SIG-M5 treated with dmso at 0.1 percent for 504 hours (cell line): ENCODE data around the gene HAS3.
"Not testable (repeated sequence)": the region's sequence is repeated elsewhere in the genome, so short reads cannot be mapped to it uniquely, and the experiment has no call there.

Experiments
- DNase-seq: peaks from one replicate; lab custom pipeline; 2025; ENCODE audit not compliant: unreplicated experiment; lab: John Stamatoyannopoulos, UW

The HAS3 gene

DNA sequence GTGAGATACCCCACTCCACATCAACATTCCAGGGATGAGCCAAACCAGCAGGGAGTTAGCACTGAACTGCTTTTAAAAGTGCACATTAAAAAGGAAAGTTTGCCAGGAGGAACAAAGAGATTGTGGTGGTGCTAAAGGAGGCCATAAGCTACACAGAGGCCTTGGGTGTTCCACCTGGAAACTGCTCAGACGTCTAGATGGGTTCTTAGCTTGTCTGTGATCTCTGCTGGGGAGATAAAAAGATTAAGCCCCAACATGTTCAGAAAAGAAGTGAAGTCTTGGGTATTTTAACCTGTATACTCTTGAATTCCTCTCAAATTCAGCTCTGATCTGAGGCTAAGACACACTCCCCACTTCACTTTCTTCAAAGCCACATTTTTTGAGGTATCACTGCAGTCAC lies 10.4 kb downstream of the HAS3 start:
- DNase-seq: no peak

DNA sequence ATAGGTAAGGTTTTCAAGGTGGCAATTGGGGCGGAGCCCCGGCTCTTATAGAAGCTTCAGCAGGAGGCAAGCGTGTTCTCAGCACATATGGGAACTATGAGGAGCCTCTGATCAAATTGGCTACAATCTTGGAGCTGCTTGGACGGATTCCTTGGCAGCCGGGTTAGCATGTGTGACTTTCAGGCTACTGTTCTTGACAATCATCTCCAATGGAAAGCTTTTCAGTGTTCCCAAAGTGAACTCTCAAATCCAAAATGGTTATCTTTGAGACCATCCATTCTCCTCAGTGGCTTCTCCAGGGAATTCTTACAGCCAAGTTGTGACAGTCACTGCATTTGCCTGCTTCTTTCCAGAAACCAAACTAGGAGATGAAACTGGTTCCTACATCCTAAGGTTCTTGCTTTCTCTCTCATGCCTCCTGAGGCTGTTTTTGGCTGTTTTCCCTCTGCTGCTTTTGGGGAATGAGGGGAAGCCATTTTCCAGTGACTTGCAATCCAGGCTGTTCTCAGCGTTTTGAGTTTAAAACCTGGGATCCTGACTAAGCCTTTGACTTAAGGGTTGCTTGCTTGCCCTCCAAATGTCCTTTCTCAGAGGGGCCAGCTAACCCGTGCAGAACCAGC lies 10.9 kb downstream of the HAS3 start:
- DNase-seq: no peak

GRCh38 chr16:69116906-69117305 lies 11.5 kb downstream of the HAS3 start:
- DNase-seq: no peak

- DNase-seq: no peak
Observed at GRCh38 chr16:69118468-69118867, 13.0 kb downstream of the HAS3 start.

DNA sequence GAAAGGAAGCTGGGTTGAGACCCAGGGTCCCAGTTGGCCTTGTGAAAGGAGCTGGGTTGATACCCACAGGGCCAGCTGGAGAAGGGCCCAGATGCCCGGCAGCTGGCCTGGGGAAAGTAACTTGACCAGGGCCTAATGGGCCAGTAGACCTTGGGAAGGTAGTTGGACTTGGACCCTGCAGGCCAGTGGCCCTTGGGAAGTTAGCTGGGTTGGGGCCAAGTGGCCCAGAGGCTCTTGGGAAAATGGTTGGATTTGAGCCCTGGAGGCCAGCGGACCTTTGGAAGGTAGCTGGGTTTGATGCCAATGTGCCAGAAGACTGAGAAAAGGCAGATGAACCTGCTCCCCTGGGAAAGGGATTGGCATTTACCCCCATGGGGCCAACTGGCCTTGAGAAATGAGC lies 13.5 kb downstream of the HAS3 start:
- DNase-seq: no peak

GRCh38 chr16:69119536-69119935 lies 14.1 kb downstream of the HAS3 start:
- no peak for DNase-seq

- no peak for DNase-seq
Observed at GRCh38 chr16:69120096-69120664, 14.7 kb downstream of the HAS3 start.

DNA sequence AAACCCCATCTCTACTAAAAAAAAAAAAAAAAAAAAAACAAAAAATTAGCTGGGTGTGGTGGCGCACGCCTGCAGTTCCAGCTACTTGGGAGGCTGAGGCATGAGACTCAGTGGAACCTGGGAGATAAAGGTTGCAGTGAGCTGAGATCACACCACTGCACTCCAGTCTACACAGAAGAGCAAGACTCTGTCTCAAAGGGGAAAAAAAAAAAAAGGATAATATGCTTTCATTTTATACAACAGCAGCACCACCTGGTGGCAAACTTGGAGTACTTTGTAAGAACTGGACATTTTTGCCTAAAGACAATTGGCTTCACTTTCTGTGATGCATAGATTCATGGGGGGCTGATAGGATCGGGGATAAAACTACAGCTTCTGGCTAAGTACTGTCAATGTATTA lies 18.5 kb downstream of the HAS3 start:
- peak; percentile 60 for DNase-seq

DNA sequence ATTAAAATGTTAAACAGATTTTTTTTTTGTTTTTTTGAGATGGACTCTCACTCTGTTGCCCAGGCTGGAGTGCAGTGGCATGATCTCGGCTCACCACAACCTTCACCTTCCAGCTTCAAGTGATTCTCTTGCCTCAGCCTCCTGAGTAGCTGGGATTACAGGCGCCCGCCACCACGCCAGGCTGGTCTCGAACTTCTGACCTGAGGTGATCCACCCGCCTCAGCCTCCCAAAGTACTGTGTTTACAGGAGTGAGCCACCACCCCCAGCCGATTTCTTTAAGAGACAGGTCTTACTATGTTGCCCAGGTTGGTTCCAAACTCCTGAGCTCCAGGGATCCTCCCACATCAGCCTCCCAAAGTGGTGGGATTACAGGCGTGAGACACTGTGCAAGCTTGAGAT lies 19.0 kb downstream of the HAS3 start:
- not testable (repeated sequence) for DNase-seq

- not testable (repeated sequence) for DNase-seq
Observed at GRCh38 chr16:69124961-69125360, 19.5 kb downstream of the HAS3 start.

GRCh38 chr16:69126221-69126620 lies 20.8 kb downstream of the HAS3 start:
- no peak for DNase-seq

GRCh38 chr16:69126801-69127200 lies 21.3 kb downstream of the HAS3 start:
- not testable (repeated sequence) for DNase-seq

DNA sequence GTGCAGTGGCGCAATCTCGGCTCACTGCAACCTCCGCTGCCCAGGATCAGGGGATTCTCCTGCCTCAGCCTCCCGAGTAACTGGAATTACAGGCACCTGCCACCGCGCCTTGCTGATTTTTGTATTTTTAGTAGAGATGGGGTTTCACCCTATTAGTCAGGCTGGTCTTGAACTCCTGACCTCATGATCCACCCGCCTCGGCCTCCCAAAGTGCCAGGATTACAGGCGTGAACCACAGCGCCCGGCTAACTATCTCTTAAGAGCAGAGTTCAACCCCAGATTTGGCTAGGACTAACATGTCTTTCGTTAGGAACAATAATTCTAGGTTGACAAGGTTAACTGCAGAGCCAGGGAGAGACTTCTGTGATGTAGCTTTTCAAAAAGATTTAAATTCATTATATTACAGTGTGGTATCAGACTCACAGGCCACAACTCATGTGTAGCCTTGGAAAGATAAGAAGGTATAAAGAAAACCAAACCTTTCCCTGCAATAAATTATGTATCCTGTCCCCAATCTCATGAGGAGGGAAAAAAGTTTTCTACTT lies 22.6 kb downstream of the HAS3 start:
- no peak for DNase-seq

DNA sequence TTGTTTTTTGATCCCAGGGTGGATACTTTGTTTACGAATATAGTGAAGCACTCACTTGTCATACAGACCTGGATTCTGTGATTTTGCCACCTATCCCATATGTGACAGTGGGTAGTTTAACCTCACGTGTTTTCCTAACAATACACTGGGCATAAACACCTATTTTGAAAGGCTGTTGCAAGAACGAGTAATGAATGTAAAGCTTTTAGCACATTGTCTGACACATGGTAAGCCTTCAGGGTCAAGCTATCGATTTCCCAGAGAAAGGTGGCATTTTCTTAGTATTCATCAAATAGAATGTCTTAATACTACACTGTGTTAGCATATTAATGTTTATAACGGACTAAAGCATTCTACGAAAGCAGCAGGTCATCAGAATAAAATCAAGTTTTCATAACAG lies 25.0 kb downstream of the HAS3 start:
- no peak for DNase-seq

DNA sequence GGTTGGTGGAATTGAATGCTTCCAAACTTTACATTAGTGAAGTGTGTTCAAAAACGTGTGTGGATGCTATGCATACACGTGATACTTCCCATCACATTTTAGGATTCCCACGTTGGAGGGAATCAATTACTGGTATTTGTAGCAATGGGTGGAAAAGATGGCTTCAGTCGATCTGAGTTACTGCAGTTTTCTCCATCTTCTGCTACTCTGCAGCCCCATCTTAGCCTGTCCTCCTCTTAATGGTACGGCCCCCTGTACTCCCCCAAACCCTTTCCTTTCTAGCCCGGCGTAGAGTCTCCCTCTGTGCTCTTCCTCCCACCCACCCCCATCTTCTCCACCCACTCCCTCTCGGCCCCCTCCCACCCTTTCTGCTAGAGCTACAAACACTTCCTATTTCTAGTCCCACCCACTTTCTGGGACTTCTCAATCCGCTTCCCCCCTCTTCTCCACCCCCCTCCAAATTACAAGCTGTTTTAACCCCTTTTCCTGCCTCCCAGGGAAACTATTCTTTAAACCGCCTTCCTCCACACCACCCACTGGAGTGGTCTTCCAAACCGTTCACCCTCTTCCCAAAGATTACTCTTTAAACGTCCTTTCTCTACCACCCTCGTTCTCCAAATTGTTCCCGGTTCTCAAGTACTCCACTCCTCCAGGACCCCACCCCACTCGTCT lies 25.9 kb downstream of the HAS3 start:
- DNase-seq: peak; percentile 77

GRCh38 chr16:69131839-69132423 lies 26.5 kb downstream of the HAS3 start:
- DNase-seq: peak; percentile 79

- peak; percentile 59 for DNase-seq
Observed at GRCh38 chr16:69132424-69133252, 27.2 kb downstream of the HAS3 start, which contains the start of the genes CHTF8 and UTP4. Gene CHTF8, minus strand, starts transcription at chr16:69132588. Its CDS starts 11,130 bp downstream, at chr16:69121458. Gene UTP4, plus strand, starts transcription at chr16:69132649. Its CDS starts 811 bp downstream, at chr16:69133460.

DNA sequence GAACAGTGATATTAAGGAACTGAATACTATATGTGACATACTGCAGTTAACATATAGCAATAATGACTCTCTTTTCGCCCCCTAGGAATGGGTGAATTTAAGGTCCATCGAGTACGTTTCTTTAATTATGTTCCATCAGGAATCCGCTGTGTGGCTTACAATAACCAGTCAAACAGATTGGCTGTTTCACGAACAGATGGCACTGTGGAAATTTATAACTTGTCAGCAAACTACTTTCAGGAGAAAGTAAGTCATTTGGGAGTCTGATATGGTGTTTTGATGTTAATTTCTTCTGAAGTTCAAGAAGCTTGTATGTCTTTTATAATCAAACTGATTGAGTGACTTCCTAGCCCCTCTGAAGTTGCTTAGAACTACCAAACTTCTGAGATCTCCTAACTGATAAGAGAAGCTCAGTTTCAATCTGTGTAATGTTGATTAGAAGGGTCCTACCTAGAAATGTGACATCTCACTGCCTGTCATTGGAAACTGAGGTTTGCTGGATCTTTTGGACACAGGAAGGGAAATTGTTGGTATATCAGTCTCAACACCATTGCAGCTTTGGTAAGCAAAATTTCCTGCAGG lies 28.0 kb downstream of the HAS3 start:
- DNase-seq: peak; percentile 18

DNA sequence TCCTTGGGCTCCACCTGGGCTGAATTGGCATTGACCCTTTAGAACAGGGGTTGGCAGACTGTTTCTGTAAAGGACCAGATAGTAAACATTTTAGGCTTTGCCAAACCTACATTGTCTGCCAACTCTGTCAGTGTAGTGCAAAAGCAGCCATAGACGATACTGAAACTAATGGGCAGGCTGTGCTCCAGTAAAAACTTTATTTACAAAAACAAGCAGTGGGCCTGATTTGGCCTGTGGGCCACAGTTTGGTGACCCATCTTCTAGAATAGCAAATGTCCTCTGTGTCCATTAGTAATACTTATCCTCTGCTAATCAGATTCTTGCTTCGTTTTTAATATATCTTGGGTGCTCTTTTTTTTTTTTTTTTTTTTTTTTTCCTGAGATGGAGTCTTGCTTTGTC lies 33.2 kb downstream of the HAS3 start:
- DNase-seq: no peak

GRCh38 chr16:69139464-69139863 lies 34.0 kb downstream of the HAS3 start:
- not testable (repeated sequence) for DNase-seq
